Ovary (tissue), 9 donors: Measurements from ENCODE around the gene TRAF5. TPM values are rescaled to one million over a fixed set of nuclear protein-coding genes. Genes with fewer than 3 reads are reported as not detected.
"Not testable (repeated sequence)": the region's sequence is repeated elsewhere in the genome, so short reads cannot be mapped to it uniquely, and the experiment has no call there.

ENCODE experiments used
- DNase-seq, 5 donors: peaks; one replicate each; pipeline ENCODE4 v3.0.0-alpha.2; 2019 to 2020
- H3K27ac ChIP-seq, 2 donors: fragments of 200-600 bp; one replicate each; pipeline versions ENCODE4 v1.5.1 to v1.8.0; 2019 to 2022
- H3K27me3 ChIP-seq: fragments of 200-600 bp; one replicate; pipeline ENCODE4 v1.8.0; 2022
- H3K36me3 ChIP-seq: fragments of 200-600 bp; sonication (generic); one replicate; pipeline ENCODE4 v1.5.1; 2019
- H3K4me1 ChIP-seq: one replicate; pipeline ENCODE4 v1.8.1; 2013; ENCODE audit warnings: mild to moderate bottlenecking, moderate library complexity; ENCODE audit not compliant: insufficient read depth
- H3K4me3 ChIP-seq: fragments of 200-600 bp; sonication (generic); one replicate; pipeline ENCODE4 v1.5.1; 2017
- H3K9me3 ChIP-seq, 2 donors: fragments of 200-600 bp in 1 of 2; sonication (generic) in 1 of 2; one replicate each; pipeline versions ENCODE4 v1.5.1 to v1.8.1; 2013 to 2019; ENCODE audit warnings: mild to moderate bottlenecking in 1 of 2, moderate library complexity in 1 of 2
- CTCF ChIP-seq, 3 donors: fragments of 450-650 bp in 2 of 3; fragments of 200-600 bp in 1 of 3; IDR thresholded peaks; one replicate each; pipeline versions ENCODE4 v1.5.1 to v1.8.0; 2016 to 2022; ENCODE audit warnings: antibody characterized with exemption in 3 of 3, mild to moderate bottlenecking in 1 of 3
- EP300 ChIP-seq: sonication (generic); formaldehyde crosslinking; IDR thresholded peaks from one replicate; pipeline ENCODE4 v1.6.1; 2017; ENCODE audit warnings: antibody characterized with exemption
- POLR2A ChIP-seq: fragments of 450-650 bp; IDR thresholded peaks from one replicate; pipeline ENCODE4 v1.6.1; 2017; ENCODE audit warnings: antibody characterized with exemption, mild to moderate bottlenecking, moderate library complexity
- WGBS, 3 donors: extraction: QIAGEN DNeasy Blood & Tissue Kit in 1 of 3; methylation state at CpG; one replicate each; pipeline versions ENCODE4 v1.1.5 to v1.1.7; 2013 to 2017; 5-methylcytosine and 5-hydroxymethylcytosine counted together
- intact Hi-C, 4 donors: fragments of 100-400 bp; cut with DNase I; formaldehyde crosslinking; loops; one replicate each; pipeline versions ENCODE4 v1.11.0 to v1.15.1; 2022 to 2023
- polyA plus RNA-seq, 2 donors: library from polyadenylated mRNA; stranded (reverse); fragments of 200-250 nt in 1 of 2; fragments of 350-450 nt in 1 of 2; fragmentation: Illumina TruSeq in 1 of 2; extraction: RNeasy Lipid Tissue Mini Kit (QIAGEN cat#74804) in 1 of 2; gene quantifications; one replicate each; pipeline ENCODE4 v1.2.3, GENCODE V29; 2013 to 2014
- total RNA-seq, 7 donors: library from RNA; depleted of rRNA in 2 of 7; stranded (reverse); fragments of >200 nt in 2 of 7; fragmentation: NEBNext Ultra II Directional in 3 of 7; extraction: Animal tissue kit (Norgen Biotek cat#: 25700) in 3 of 7; gene quantifications; one replicate each; pipeline versions ENCODE4 v1.1.0 to v1.2.4, GENCODE V29; 2016 to 2023
- donor health status: DM: no; HTN: no; CAD: no; lungs with moderate emphysema.
- donor health status: DM: no; HTN: no; CAD: no.
- donor health status: Bipolar disorder and iron deficiency.
- donor health status: DM: yes; HTN: yes; CAD: no.
- donor health status: DM: no; HTN: no; CAD: no.
- donor health status: DM: yes; HTN: yes; CAD: no.

The TRAF5 gene
- total and polyA plus RNA-seq, 9 donors, result 6.1 to 23.2 (median 13.6) TPM

- no peak for TF ChIP-seq EP300
- Histone ChIP-seq H3K4me3 (no peak overlapping the region), H3K9me3 (no peaks in the 10 kb centered on the region), H3K27me3 (no peaks in the 10 kb centered on the region), H3K27ac (no peak overlapping the region), H3K36me3 (no peaks in the 10 kb centered on the region), H3K4me1 (no peaks in the 10 kb centered on the region)
- DNase-seq, result no peak
- intact Hi-C loops, result no loop called here
Measured at GRCh38 chr1:211318576-211319280, 7.9 kb upstream of the TRAF5 start.

GRCh38 chr1:211319892-211320291 is 6.7 kb upstream of the TRAF5 start:
- no peak overlapping the region for H3K4me3 ChIP-seq
- H3K4me1 ChIP-seq, result no peaks in the 10 kb centered on the region
- DNase-seq, result no peak
- no peaks in the 10 kb centered on the region for H3K9me3 ChIP-seq
- intact Hi-C loops, result loop anchor here in 1 of 4 donors (10.0 kb wide), 1 partner anchor 335 kb away; no protein-coding TSS in a partner anchor
- H3K36me3 ChIP-seq, result no peaks in the 10 kb centered on the region
- no peaks in the 10 kb centered on the region for H3K27me3 ChIP-seq
- no peak for TF ChIP-seq POLR2A
- TF ChIP-seq EP300, result no peak
- TF ChIP-seq CTCF (IDR thresholded peaks at IDR 0.05), result no peak
- no peak overlapping the region for H3K27ac ChIP-seq

GRCh38 chr1:211320980-211321379 is 5.7 kb upstream of the TRAF5 start:
- 89 to 97% (median 93%) methylated on average over 4 of the region's 4 CpGs for WGBS, 3 donors
- intact Hi-C loops, result loop anchor here in 1 of 4 donors (10.0 kb wide), 1 partner anchor 334 kb away; no protein-coding TSS in a partner anchor
- Histone ChIP-seq H3K9me3 (no peaks in the 10 kb centered on the region), H3K36me3 (no peaks in the 10 kb centered on the region), H3K27me3 (no peaks in the 10 kb centered on the region), H3K4me3 (no peak overlapping the region), H3K27ac (no peak overlapping the region), H3K4me1 (no peaks in the 10 kb centered on the region)
- no peak for DNase-seq
- TF ChIP-seq EP300, result no peak
- no peak for TF ChIP-seq CTCF (IDR thresholded peaks at IDR 0.05)
- TF ChIP-seq POLR2A, result no peak

GRCh38 chr1:211321646-211322045 is 5.0 kb upstream of the TRAF5 start:
- intact Hi-C loops, result loop anchor here in 1 of 4 donors (10.0 kb wide), 1 partner anchor 333 kb away; no protein-coding TSS in a partner anchor
- not testable (repeated sequence) for DNase-seq

GRCh38 chr1:211323156-211324063 is 3.2 kb upstream of the TRAF5 start:
- Histone ChIP-seq H3K36me3 (no peaks in the 10 kb centered on the region), H3K27me3 (no peaks in the 10 kb centered on the region), H3K9me3 (no peaks in the 10 kb centered on the region), H3K4me3 (no peak overlapping the region), H3K4me1 (peaks cover 3% of the 10 kb centered on the region), H3K27ac (no peak overlapping the region)
- intact Hi-C loops, result loop anchor here in 1 of 4 donors (10.0 kb wide), 1 partner anchor 331 kb away; no protein-coding TSS in a partner anchor
- TF ChIP-seq CTCF (IDR thresholded peaks at IDR 0.05) (peak in 2 of 3 donors; percentile 32 to 38), POLR2A (no peak)
- no peak for DNase-seq
- 24 to 26% (median 24%) methylated on average over 9 of the region's 9 CpGs for WGBS, 3 donors

More at GRCh38 chr1:211321646-211322045, 5.0 kb upstream of the TRAF5 start:
- not testable (repeated sequence) for H3K36me3 ChIP-seq, H3K27me3 ChIP-seq, H3K9me3 ChIP-seq, H3K27ac ChIP-seq, H3K4me1 ChIP-seq, H3K4me3 ChIP-seq
- WGBS, 3 donors, result 92 to 95% (median 93%) methylated on average over 7 of the region's 7 CpGs
